Naive thymus-derived CD4-positive, alpha-beta T cell (primary cell): ENCODE results near the gene PWWP3B. TPM values are rescaled to one million over a fixed set of nuclear protein-coding genes. Genes with fewer than 3 reads are reported as not detected.
"Not testable (repeated sequence)": the region's sequence is repeated elsewhere in the genome, so short reads cannot be mapped to it uniquely, and the experiment has no call there.

Source experiments
- ATAC-seq: fragments of 150-1000 bp; cut with Tn5 transposase; 2 replicates; pipeline ENCODE4 v1.10.0; 2021; ENCODE audit warnings: mild to moderate bottlenecking, moderate library complexity
- CTCF ChIA-PET: fragments of 350-600 bp; sonication (Branson Sonifier 250); formaldehyde crosslinking; loops from one replicate; lab custom pipeline; 2021; ENCODE audit warnings: antibody characterized with exemption; lab: Charles Lee
- POLR2A ChIA-PET: fragments of 350-600 bp; sonication (Branson Sonifier 250); formaldehyde crosslinking; loops from one replicate; lab custom pipeline; 2021; ENCODE audit warnings: antibody characterized with exemption, inconsistent platforms; lab: Charles Lee
- DNase-seq, 9 donors: peaks; one replicate each; pipeline versions ENCODE4 v3.0.0 to v3.0.0-alpha.2; 2020 to 2022; ENCODE audit warnings: mixed read lengths in 1 of 9
- H3K27ac ChIP-seq: one replicate; pipeline ENCODE4 v1.7.0; 2013; ENCODE audit warnings: mild to moderate bottlenecking, low read depth, low read length, moderate library complexity
- H3K27me3 ChIP-seq, 2 donors: one replicate each; pipeline ENCODE4 v1.7.0; 2013; ENCODE audit warnings: low read length in 2 of 2, mild to moderate bottlenecking in 2 of 2, moderate library complexity in 2 of 2; ENCODE audit not compliant: control insufficient read depth in 2 of 2, insufficient read depth in 2 of 2
- H3K36me3 ChIP-seq, 3 experiments: 1 replicate in 2 of 3; 2 replicates in 1 of 3; pipeline ENCODE4 v1.7.0; 2013; ENCODE audit warnings: low read length in 3 of 3, mild to moderate bottlenecking in 3 of 3, moderate library complexity in 1 of 3; ENCODE audit not compliant: insufficient read depth in 3 of 3, control insufficient read depth in 2 of 3
- H3K4me1 ChIP-seq, 2 donors: one replicate each; pipeline ENCODE4 v1.7.0; 2013; ENCODE audit warnings: low read length in 2 of 2, mild to moderate bottlenecking in 2 of 2, moderate library complexity in 1 of 2; ENCODE audit not compliant: control insufficient read depth in 2 of 2, insufficient read depth in 2 of 2
- H3K4me3 ChIP-seq: 2 replicates; pipeline ENCODE4 v1.7.0; 2013; ENCODE audit warnings: mild to moderate bottlenecking, low read length
- H3K9me3 ChIP-seq, 3 experiments: 1 replicate in 2 of 3; 2 replicates in 1 of 3; pipeline ENCODE4 v1.7.0; 2013; ENCODE audit warnings: low read length in 3 of 3; ENCODE audit not compliant: control insufficient read depth in 2 of 3
- H3K27ac Mint-ChIP-seq, 9 donors: one replicate each; pipeline ENCODE4 v1.8.0; 2020 to 2022; ENCODE audit warnings: mixed read lengths in 9 of 9, mild to moderate bottlenecking in 8 of 9, moderate library complexity in 5 of 9, inconsistent platforms in 2 of 9
- H3K27me3 Mint-ChIP-seq, 5 donors: one replicate each; pipeline ENCODE4 v1.8.0; 2021 to 2022; ENCODE audit warnings: mixed read lengths in 5 of 5, mild to moderate bottlenecking in 1 of 5
- H3K36me3 Mint-ChIP-seq, 5 donors: one replicate each; pipeline ENCODE4 v1.8.0; 2020 to 2022; ENCODE audit warnings: mixed read lengths in 5 of 5, mild to moderate bottlenecking in 3 of 5, inconsistent platforms in 1 of 5
- H3K4me1 Mint-ChIP-seq, 7 donors: one replicate each; pipeline ENCODE4 v1.8.0; 2020 to 2022; ENCODE audit warnings: mixed read lengths in 7 of 7, mild to moderate bottlenecking in 3 of 7, inconsistent platforms in 1 of 7
- H3K4me3 Mint-ChIP-seq, 10 donors: one replicate each; pipeline ENCODE4 v1.8.0; 2020 to 2022; ENCODE audit warnings: mild to moderate bottlenecking in 10 of 10, mixed read lengths in 10 of 10, moderate library complexity in 6 of 10, inconsistent platforms in 2 of 10
- H3K9me3 Mint-ChIP-seq, 11 donors: one replicate each; pipeline ENCODE4 v1.8.0; 2020 to 2022; ENCODE audit warnings: mixed read lengths in 11 of 11, mild to moderate bottlenecking in 4 of 11, inconsistent platforms in 1 of 11, moderate library complexity in 1 of 11
- intact Hi-C, 2 donors: fragments of 100-400 bp; cut with micrococcal nuclease; formaldehyde crosslinking; loops; one replicate each; pipeline ENCODE4 v1.15.1; 2023
- polyA plus RNA-seq, 2 donors: library from polyadenylated mRNA; unstranded; fragments of 300-500 nt; fragmentation: Illumina TruSeq; gene quantifications; one replicate each; pipeline ENCODE4 v1.2.3, GENCODE V29; 2021
- total RNA-seq, 6 experiments: library from RNA in 5 of 6; stranded (reverse) in 5 of 6; gene quantifications; 1 replicate in 5 of 6; 2 replicates in 1 of 6; pipeline ENCODE4 v1.2.3 and lab custom pipeline; 2021 to 2026

The PWWP3B gene
- total and polyA plus RNA-seq, 7 experiments from 2014 or later: not detected

DNA sequence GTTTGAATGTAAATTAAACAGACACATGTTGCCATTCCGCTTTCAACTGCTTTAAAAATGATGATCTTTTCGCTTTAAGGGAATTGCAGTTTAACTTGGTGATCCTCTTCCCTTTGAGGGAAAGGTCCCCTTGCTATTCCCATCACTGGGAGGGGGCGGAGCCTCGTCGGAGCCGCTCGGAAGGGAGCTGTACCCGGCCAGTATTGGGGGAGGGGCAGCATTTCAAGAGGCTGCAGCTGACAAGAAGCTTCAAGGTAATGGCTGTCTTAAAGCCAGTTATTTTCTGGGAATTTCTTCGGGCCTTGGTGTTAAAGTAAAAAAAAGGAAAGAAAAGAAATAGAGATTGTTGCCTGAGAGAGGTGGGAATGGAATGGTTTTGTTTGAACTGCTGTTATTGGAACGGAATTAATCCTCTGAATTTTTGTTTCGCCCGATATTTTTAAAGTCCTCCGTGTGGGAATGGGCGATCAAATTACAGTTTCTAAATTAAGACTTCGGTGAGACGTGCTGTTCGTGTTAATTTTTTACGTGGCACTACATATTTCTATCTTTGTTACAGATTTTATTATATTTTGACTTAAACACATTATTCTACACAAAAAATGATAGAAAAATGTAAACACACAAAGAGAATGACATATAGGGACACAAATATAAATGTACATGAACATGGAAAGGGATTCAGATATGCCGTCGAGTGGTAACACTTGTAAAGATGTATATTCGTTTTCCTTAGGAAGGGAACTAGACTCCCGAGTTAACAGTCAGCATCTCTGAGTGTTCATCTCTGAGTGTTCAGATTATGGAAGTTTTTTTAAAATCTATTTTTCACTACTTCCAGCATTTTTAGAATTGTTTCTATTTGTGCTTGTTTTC, 9.2 kb downstream of the PWWP3B start:
- H3K4me3 ChIP-seq: no peak overlapping the region
- H3K4me1 ChIP-seq: no peaks in the 10 kb centered on the region
- Mint-ChIP-seq H3K36me3 (no peaks in the 10 kb centered on the region), H3K4me3 (no peak overlapping the region), H3K27ac (no peak overlapping the region), H3K9me3 (peaks cover 0 to 6% (median 3%) of the 10 kb centered on the region in 11 donors), H3K27me3 (peaks cover 0 to 7% (median 0%) of the 10 kb centered on the region in 5 donors), H3K4me1 (no peaks in the 10 kb centered on the region)
- intact Hi-C loops: no loop called here
- ATAC-seq (no peak), DNase-seq (no peak)
- H3K27ac ChIP-seq: no peak overlapping the region
- ChIA-PET CTCF (no interaction called here), POLR2A (no interaction called here)
- H3K27me3 ChIP-seq: no peaks in the 10 kb centered on the region
- H3K9me3 ChIP-seq: no peaks in the 10 kb centered on the region
- no peaks in the 10 kb centered on the region for H3K36me3 ChIP-seq

GRCh38 chrX:106177982-106178321, 9.8 kb downstream of the PWWP3B start:
- H3K4me3 ChIP-seq: no peak overlapping the region
- H3K36me3 ChIP-seq: no peaks in the 10 kb centered on the region
- ATAC-seq: no peak
- Mint-ChIP-seq H3K36me3 (no peaks in the 10 kb centered on the region), H3K27ac (no peak overlapping the region), H3K4me1 (no peaks in the 10 kb centered on the region), H3K4me3 (no peak overlapping the region), H3K27me3 (peaks cover 0 to 7% (median 0%) of the 10 kb centered on the region in 5 donors), H3K9me3 (peaks cover 0 to 9% (median 3%) of the 10 kb centered on the region in 11 donors)
- POLR2A ChIA-PET: no interaction called here
- no peaks in the 10 kb centered on the region for H3K9me3 ChIP-seq
- CTCF ChIA-PET: no interaction called here
- no peak overlapping the region for H3K27ac ChIP-seq
- no peaks in the 10 kb centered on the region for H3K4me1 ChIP-seq
- no peak for DNase-seq
- H3K27me3 ChIP-seq: no peaks in the 10 kb centered on the region
- intact Hi-C loops: no loop called here

DNA sequence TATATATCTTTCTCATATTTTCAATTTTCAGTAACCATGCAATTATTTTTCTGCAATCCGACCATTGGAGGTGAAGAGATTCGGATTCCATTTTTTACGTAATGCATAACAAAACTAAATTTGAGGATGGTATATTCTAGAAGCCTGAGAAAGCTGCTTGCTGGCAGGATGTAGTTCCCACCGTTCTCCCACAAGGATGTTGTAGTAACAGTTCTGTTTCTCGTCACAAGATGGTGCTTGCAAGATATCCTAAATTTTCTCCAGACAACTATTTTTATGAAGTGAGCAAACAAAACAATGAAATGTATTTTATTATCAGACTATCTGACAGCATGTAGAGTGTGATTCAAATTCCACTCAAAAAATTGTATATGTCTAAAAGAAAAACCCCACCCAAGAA, 10.7 kb downstream of the PWWP3B start:
- no peak overlapping the region for H3K27ac Mint-ChIP-seq
- no peak overlapping the region for H3K4me3 ChIP-seq

GRCh38 chrX:106183685-106184084, 15.6 kb downstream of the PWWP3B start:
- H3K4me3 ChIP-seq, H3K4me1 ChIP-seq, H3K9me3 Mint-ChIP-seq, H3K27ac Mint-ChIP-seq, H3K36me3 ChIP-seq, H3K27me3 Mint-ChIP-seq, DNase-seq, POLR2A ChIA-PET, intact Hi-C loops, H3K27me3 ChIP-seq, ATAC-seq, H3K9me3 ChIP-seq, CTCF ChIA-PET, H3K27ac ChIP-seq, H3K36me3 Mint-ChIP-seq, H3K4me1 Mint-ChIP-seq, H3K4me3 Mint-ChIP-seq: not testable (repeated sequence)

More for the DNA sequence above, 10.7 kb downstream of the PWWP3B start:
- H3K27me3 ChIP-seq: no peaks in the 10 kb centered on the region
- no peak for DNase-seq
- H3K9me3 ChIP-seq: no peaks in the 10 kb centered on the region
- H3K27ac ChIP-seq: no peak overlapping the region
- POLR2A ChIA-PET: no interaction called here
- Mint-ChIP-seq H3K9me3 (peaks cover 0 to 9% (median 3%) of the 10 kb centered on the region in 11 donors), H3K4me1 (no peaks in the 10 kb centered on the region), H3K36me3 (no peaks in the 10 kb centered on the region), H3K27me3 (peaks cover 0 to 7% (median 0%) of the 10 kb centered on the region in 5 donors), H3K4me3 (no peak overlapping the region)
- no peaks in the 10 kb centered on the region for H3K4me1 ChIP-seq
- H3K36me3 ChIP-seq: no peaks in the 10 kb centered on the region
- CTCF ChIA-PET: no interaction called here
- ATAC-seq: no peak
- intact Hi-C loops: no loop called here

DNA sequence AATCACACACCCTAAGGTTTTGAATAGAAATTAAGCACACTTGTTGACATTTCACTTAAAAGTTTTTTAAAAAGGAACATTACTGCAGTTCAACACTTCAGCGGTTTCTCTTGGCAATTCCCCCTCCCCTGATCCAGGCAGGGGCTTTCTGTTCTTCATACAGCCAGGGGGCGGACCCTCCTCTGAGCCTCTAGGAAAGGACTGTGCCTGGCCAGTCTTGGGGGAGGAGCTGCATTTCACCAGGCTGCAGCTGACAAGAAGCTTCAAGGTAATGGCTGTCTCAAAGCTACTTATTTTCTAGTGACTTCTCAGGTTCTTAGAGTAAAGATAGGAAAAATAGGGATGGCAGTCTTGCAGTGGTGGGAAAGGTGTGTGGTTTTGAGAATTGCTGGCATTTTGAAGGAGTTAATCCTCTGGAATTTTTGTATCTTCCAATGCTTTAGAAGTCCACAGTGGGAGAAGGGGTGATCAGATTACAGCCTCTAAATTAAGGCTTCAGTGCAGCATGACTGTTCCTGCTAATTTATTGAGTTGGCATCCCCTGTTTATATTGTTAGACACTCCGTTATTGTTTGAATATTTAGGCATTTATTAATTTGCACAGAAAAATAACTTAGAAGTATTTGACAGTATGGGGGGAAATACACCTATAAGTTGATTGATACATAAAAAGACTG, 33.5 kb downstream of the PWWP3B start:
- Histone ChIP-seq H3K9me3 (no peaks in the 10 kb centered on the region), H3K36me3 (no peaks in the 10 kb centered on the region), H3K4me1 (no peaks in the 10 kb centered on the region), H3K27me3 (no peaks in the 10 kb centered on the region), H3K27ac (no peak overlapping the region), H3K4me3 (no peak overlapping the region)
- Mint-ChIP-seq H3K4me3 (no peak overlapping the region), H3K36me3 (no peaks in the 10 kb centered on the region), H3K27ac (no peak overlapping the region), H3K27me3 (no peaks in the 10 kb centered on the region), H3K4me1 (no peaks in the 10 kb centered on the region), H3K9me3 (peaks cover 0 to 3% (median 0%) of the 10 kb centered on the region in 11 donors)
- DNase-seq (no peak), ATAC-seq (no peak)
- CTCF ChIA-PET: no interaction called here
- intact Hi-C loops: no loop called here
- POLR2A ChIA-PET: no interaction called here

DNA sequence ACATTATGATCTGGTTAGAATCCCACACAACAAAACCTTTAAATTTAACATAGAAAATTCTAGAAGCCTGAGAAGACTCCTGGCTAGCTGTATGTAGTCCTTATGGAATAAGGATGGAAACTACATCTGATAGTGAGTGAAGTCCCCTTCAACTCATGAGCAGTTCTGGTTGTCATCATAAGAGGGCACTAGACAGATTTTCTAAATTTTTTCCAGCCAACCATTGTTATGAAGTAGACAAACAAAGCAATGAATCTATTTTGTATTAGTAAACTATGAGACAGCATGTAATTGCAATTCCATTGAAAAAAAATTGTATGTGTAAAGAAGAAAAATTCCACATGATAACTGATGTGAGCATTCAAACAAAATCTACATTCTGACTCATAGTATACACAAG, 35.2 kb downstream of the PWWP3B start:
- no peak overlapping the region for H3K4me3 ChIP-seq
- H3K27me3 Mint-ChIP-seq: no peaks in the 10 kb centered on the region
- H3K27me3 ChIP-seq: no peaks in the 10 kb centered on the region
- DNase-seq (no peak), ATAC-seq (no peak)
- no peaks in the 10 kb centered on the region for H3K9me3 ChIP-seq
- H3K9me3 Mint-ChIP-seq: peaks cover 0 to 2% (median 0%) of the 10 kb centered on the region in 11 donors
- H3K4me1 ChIP-seq: no peaks in the 10 kb centered on the region
- POLR2A ChIA-PET: no interaction called here
- H3K4me3 Mint-ChIP-seq: no peak overlapping the region
- intact Hi-C loops: no loop called here
- H3K27ac Mint-ChIP-seq: no peak overlapping the region
- no peaks in the 10 kb centered on the region for H3K4me1 Mint-ChIP-seq
- CTCF ChIA-PET: no interaction called here
- H3K36me3 ChIP-seq: no peaks in the 10 kb centered on the region
- no peak overlapping the region for H3K27ac ChIP-seq
- H3K36me3 Mint-ChIP-seq: no peaks in the 10 kb centered on the region

- intact Hi-C loops: no loop called here
- no peak overlapping the region for H3K4me3 Mint-ChIP-seq
- Histone ChIP-seq H3K4me3 (no peak overlapping the region), H3K36me3 (no peaks in the 10 kb centered on the region), H3K9me3 (no peaks in the 10 kb centered on the region), H3K4me1 (no peaks in the 10 kb centered on the region), H3K27ac (no peak overlapping the region), H3K27me3 (no peaks in the 10 kb centered on the region)
- ChIA-PET CTCF (no interaction called here), POLR2A (no interaction called here)
- H3K9me3 Mint-ChIP-seq: peaks cover 0 to 4% (median 0%) of the 10 kb centered on the region in 11 donors
- no peak for ATAC-seq
- no peaks in the 10 kb centered on the region for H3K4me1 Mint-ChIP-seq
- H3K27me3 Mint-ChIP-seq: no peaks in the 10 kb centered on the region
- DNase-seq: no peak
- no peaks in the 10 kb centered on the region for H3K36me3 Mint-ChIP-seq
- no peak overlapping the region for H3K27ac Mint-ChIP-seq
These were observed 40.0 kb downstream of the PWWP3B start for GRCh38 chrX:106208154-106208553.
